Erythroblast (primary cell): ENCODE measurements around the gene RAB40C.

Experiments
- DNase-seq, 2 experiments: peaks; one replicate each; lab custom pipeline; 2025; lab: John Stamatoyannopoulos, UW
- GATA1 ChIP-seq: IDR thresholded peaks from 2 replicates; pipeline ENCODE4 v1.6.1; 2011; ENCODE audit warnings: low read depth, mild to moderate bottlenecking, control low read depth, low read length, moderate library complexity
- POLR2A ChIP-seq: IDR thresholded peaks from 2 replicates; pipeline ENCODE4 v1.6.1; 2011; ENCODE audit warnings: mild to moderate bottlenecking, low read length

The RAB40C gene

GRCh38 chr16:647173-647902 lies 57.5 kb downstream of the RAB40C start:
- no peak for DNase-seq
- TF ChIP-seq POLR2A: no peak
- no peak for TF ChIP-seq GATA1

GRCh38 chr16:648071-648780 lies 58.4 kb downstream of the RAB40C start:
- TF ChIP-seq GATA1: no peak
- TF ChIP-seq POLR2A: no peak
- peak; percentile 59 to 61 for DNase-seq

- no peak for TF ChIP-seq GATA1
- peak; percentile 70 for TF ChIP-seq POLR2A
- peak; percentile 95 to 96 for DNase-seq
Measured at GRCh38 chr16:648781-649589, 59.1 kb downstream of the RAB40C start, which contains the start of gene WDR90. Gene WDR90 (plus strand): TSS chr16:649365. CDS start chr16:649417, 52 bp downstream.

GRCh38 chr16:649631-650030 lies 59.8 kb downstream of the RAB40C start:
- peak; percentile 45 to 50 for DNase-seq
- TF ChIP-seq GATA1 (no peak), POLR2A (no peak)

GRCh38 chr16:651844-652243 lies 62.0 kb downstream of the RAB40C start:
- DNase-seq: no peak
- TF ChIP-seq POLR2A (no peak), GATA1 (no peak)

- no peak for DNase-seq
- TF ChIP-seq POLR2A (no peak), GATA1 (no peak)
Measured at GRCh38 chr16:652454-653305, 62.8 kb downstream of the RAB40C start.

- TF ChIP-seq GATA1 (no peak), POLR2A (no peak)
- no peak for DNase-seq
Measured at GRCh38 chr16:654034-654433, 64.2 kb downstream of the RAB40C start.

- no peak for DNase-seq
- TF ChIP-seq POLR2A: no peak
- no peak for TF ChIP-seq GATA1
Measured at GRCh38 chr16:657487-657886, 67.6 kb downstream of the RAB40C start.

GRCh38 chr16:658679-659571 lies 69.1 kb downstream of the RAB40C start:
- DNase-seq: no peak
- no peak for TF ChIP-seq POLR2A
- TF ChIP-seq GATA1: no peak

- no peak for TF ChIP-seq POLR2A
- TF ChIP-seq GATA1: no peak
- no peak for DNase-seq
Measured at GRCh38 chr16:659618-660017, 69.8 kb downstream of the RAB40C start.

GRCh38 chr16:660132-660458 lies 70.2 kb downstream of the RAB40C start:
- DNase-seq: no peak
- TF ChIP-seq POLR2A: no peak
- no peak for TF ChIP-seq GATA1
